ENCODE measurements around the gene ABCA8.
"Not testable (repeated sequence)": the region's sequence is repeated elsewhere in the genome, so short reads cannot be mapped to it uniquely, and the experiment has no call there.

ABCA8 gene

DNA sequence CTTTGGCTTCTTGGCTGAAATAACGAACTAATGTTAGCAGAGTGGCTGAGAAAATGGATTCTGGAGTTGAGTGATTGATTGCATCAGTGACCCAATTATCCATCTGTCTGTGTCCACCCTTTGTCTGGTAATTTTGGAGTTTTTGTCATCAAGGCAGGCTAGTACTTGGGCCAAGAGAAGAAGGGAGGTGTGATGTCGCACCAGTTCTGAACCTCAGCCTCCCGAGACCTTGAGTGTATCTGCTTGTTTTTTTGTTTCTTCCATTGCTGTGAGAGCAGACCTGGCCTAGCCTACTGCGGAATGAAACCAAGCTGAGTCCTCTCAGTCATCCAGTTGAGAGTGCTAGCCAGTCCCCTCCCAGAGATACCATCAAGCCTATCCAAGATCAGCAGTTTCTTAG lies 4.5 kb downstream of the ABCA8 start:
- TF ChIP-seq, protein P1, sequence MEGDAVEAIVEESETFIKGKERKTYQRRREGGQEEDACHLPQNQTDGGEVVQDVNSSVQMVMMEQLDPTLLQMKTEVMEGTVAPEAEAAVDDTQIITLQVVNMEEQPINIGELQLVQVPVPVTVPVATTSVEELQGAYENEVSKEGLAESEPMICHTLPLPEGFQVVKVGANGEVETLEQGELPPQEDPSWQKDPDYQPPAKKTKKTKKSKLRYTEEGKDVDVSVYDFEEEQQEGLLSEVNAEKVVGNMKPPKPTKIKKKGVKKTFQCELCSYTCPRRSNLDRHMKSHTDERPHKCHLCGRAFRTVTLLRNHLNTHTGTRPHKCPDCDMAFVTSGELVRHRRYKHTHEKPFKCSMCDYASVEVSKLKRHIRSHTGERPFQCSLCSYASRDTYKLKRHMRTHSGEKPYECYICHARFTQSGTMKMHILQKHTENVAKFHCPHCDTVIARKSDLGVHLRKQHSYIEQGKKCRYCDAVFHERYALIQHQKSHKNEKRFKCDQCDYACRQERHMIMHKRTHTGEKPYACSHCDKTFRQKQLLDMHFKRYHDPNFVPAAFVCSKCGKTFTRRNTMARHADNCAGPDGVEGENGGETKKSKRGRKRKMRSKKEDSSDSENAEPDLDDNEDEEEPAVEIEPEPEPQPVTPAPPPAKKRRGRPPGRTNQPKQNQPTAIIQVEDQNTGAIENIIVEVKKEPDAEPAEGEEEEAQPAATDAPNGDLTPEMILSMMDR (conservative IDR thresholded peaks at IDR 0.05), result no peak
- H3K27ac ChIP-seq, result no peak overlapping the region

DNA sequence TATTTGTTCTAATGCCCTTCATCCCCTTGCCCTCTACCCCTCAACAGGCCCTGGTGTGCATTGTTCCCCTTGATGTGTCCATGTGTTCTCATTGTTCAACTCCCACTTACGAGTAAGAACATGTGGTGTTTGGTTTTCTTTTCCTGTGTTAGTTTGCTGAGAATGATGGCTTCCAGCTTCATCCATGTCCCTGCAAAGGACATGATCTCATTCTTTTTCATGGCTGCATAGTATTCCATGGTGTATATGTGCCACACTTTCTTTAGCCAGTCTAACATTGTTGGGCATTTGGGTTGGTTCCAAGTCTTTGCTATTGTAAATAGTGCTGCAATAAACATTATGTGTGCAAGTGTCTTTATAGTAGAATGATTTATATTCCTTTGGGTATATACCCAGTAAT lies 7.3 kb downstream of the ABCA8 start:
- H3K27ac ChIP-seq, result not testable (repeated sequence)

DNA sequence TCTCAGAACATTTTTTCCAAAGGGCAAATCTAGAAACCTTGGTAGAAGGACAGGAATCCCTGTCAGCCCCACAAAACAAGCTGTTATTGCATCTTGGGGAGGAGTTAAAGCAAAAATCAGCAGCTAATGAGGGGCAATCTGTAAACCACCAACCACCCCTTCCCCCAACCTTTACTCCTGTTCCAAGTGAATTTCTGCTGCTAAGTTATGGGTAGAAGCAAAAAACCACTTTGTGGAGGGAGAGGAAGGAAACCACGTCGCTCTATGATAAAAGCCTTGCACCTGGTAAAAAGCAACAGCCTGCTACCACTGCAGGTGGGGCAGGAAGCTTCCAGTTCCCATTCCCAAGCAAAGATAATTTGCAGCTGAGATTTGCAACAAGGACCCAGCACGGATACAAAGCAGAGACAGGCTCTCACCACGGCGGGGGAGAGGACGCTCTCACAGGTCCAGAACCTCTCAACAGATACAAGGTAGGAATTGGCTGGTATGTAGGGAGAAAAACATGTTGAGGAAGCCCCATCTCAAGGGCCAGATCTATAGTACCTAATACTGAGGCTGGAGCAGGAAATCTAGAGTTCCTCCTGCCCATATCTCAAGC lies 10.7 kb downstream of the ABCA8 start:
- H3K27ac ChIP-seq, result no peak overlapping the region
- TF ChIP-seq, protein P1 (conservative IDR thresholded peaks at IDR 0.05), result no peak

DNA sequence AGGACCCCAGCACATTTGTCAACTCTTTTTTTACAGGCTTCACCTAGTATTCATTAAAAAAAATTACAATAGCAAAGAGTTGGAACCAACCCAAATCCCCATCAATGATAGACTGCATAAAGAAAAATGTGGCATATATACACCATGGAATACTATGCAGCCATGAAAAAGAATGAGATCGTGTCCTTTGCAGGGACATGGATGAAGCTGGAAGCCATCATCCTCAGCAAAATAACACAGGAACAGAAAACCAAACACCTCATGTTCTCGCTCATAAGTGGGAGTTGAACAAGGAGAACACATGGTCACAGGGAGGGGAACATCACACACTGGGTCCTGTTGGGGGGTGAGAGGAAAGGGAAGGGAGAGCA lies 11.4 kb downstream of the ABCA8 start:
- not testable (repeated sequence) for H3K27ac ChIP-seq

DNA sequence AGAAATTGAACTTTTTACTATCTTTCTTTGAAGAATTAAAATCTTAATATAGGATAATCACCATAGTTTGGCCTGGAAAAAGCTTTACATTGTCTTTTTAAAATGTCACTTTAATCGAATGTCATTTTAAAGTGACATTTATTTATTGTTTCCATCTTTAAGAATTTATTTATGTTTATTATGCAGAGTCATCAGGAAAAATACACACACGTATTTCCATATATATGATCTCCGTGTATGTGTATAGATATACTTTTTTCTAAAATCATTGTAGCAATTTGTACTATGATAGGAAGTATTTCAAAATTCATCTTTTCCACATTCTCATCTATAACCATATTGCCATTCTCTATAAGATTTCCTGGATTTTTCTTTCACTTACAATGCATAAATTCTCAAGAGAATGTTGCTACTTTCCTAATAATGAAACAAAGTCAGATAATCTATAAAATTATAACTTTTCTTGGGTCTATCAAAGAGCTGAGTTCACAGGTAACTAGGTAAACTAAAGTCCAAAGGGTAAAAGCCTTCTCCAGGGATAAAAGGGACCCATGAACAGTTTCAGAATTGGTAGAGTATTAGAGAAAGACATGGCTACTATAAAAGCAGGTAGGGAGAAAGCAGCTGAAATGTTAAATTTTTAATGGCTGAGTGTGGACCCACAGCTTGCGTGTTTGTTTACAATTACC lies 11.9 kb downstream of the ABCA8 start:
- TF ChIP-seq, protein P1 (conservative IDR thresholded peaks at IDR 0.05), result no peak
- no peak overlapping the region for H3K27ac ChIP-seq

DNA sequence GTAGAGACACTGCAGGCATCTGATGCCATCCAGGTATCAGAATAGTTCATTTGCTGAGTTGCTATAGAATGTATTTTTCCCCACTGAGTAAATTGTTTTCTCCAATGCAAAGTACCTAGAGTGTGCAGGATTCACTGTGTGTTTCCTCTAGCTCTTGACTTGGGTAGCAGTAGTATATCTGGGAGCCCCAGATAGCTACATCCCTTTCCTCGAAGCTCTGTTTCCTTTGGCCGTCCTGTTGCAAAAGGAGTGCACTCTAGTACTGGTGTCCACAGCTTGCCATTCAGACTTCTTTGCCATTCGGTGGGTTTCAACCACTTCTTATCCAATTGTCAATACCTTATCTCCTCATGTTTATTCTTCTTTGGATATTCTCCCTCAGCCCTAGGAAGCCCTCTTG lies 12.8 kb downstream of the ABCA8 start:
- H3K27ac ChIP-seq, result no peak overlapping the region
- TF ChIP-seq, protein P1 (conservative IDR thresholded peaks at IDR 0.05), result no peak

DNA sequence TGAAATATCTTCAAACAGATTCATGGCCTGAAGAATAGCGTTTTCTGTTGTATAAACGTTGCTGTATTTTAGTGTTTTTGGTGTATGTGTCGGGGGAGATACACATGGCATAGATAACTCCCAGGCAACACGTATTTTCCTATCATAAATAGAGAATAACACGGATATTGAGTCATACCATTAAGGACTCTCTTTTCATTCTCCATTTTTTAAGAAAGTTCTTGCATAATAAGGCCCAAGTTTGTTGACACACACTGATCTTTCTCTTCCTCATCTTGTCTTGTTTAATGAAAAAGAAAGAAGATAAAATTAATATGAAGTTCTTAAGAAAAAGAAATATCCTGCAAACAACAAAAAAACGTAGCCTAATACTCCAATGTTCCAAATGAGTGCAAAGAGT lies 13.4 kb downstream of the ABCA8 start:
- no peak overlapping the region for H3K27ac ChIP-seq
- TF ChIP-seq, protein P1 (conservative IDR thresholded peaks at IDR 0.05), result no peak

DNA sequence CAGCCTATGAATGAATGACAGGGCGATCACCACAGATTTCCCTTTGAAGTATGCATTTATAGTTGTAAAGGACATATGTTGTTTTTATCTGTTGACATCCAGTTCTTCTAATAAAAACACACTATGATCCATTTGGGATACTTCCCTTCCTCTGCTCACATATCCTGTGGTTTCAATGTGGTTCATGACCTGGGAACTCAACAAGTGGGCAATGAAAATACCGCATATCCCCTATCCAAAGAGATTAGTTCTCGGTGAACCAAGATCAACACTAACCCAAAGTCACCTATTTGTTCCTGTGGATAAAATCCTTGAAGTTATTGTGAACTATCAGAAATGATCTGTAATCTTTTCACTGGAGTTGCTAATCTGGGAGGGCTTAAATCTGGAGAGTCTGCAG lies 16.0 kb downstream of the ABCA8 start:
- H3K27ac ChIP-seq, result no peak overlapping the region
- TF ChIP-seq, protein P1 (conservative IDR thresholded peaks at IDR 0.05), result no peak
